Stimulated activated CD4-positive, alpha-beta T cell treated with anti-CD3 and anti-CD28 coated beads, TNF-alpha, amount 100 ng/mL, for 48 hours (primary cell): Measurements from ENCODE around the gene IRAG1.

Source experiments
- DNase-seq, 3 donors: peaks; one replicate each; pipeline ENCODE4 v3.0.0-alpha.2; 2020; ENCODE audit warnings: low read depth in 3 of 3

IRAG1 gene

DNA sequence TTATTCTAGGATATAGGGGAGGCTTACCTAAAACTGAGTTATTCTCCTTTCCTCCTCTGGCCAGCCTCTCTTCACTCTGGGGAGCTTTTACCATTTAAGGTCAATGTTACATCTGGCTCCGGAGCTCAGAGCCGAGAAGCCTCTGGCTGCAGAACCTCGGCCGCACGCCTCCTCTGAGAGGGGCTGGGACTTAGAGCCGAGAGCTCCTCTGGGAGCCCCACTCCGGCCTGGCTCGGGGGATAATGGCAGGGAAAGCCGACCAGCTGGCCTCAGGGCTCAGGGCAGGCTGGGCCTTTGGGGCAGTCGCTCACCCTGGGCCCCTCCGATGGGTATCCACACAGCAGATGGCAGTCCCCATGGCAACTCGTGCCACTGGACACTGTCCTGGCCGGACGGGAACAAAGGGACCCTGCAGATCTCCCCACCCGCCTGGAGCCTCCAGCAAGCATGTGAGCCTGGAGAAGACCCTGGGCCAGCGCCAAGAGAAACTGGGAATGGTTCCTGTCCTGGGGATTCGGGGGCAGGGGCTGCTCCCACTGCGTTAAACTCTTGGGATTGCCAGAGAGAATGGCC, at the start of gene IRAG1:
Gene IRAG1 (minus strand): TSS at position 247 of the 573 bp plus-strand sequence. CDS start 153 bp downstream, at position 94.
- DNase-seq: no peak

DNA sequence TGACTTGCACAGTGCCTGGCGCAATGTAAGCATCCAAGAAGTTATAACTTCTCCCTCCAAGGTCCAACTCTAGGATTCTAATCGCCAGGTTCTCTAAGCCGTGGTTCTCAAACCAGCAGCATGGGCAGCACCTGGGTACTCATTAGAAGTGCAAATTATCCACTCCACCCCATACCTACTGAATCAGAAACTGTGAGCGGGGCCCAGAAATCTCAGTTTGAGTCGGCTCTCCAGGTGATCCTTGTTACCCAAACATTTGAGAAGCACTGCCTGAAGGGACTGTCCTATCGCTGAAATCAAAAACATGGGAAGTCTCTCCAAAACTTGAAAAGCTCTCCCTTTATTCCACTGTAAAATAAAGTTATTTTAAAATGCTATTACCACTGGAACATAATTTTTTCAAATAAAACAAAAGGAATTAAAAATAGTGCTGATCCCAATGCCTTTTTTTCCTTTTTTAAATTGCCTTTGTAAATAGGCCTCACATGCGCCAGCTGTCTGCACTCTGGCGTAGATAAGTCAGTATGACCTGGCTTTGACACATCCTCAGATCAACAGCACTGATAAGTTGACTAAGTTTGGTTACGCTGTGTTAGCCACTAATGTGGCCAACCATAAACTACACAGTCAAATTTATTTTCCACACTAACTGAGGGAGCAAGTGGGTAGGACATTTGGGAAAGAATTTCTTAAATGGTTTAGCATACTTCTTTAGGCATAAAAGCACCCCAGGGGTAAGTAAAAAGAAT, 49.1 kb upstream of the IRAG1 start:
- no peak for DNase-seq

GRCh38 chr11:10735481-10736475, 42.2 kb upstream of the IRAG1 start:
- peak; percentile 80 to 92 (median 90) for DNase-seq

- no peak for DNase-seq
These were observed 37.6 kb upstream of the IRAG1 start for GRCh38 chr11:10731064-10731680.

GRCh38 chr11:10730151-10730550, 36.6 kb upstream of the IRAG1 start:
- DNase-seq: no peak

GRCh38 chr11:10728789-10729472, 35.4 kb upstream of the IRAG1 start:
- DNase-seq: no peak

DNA sequence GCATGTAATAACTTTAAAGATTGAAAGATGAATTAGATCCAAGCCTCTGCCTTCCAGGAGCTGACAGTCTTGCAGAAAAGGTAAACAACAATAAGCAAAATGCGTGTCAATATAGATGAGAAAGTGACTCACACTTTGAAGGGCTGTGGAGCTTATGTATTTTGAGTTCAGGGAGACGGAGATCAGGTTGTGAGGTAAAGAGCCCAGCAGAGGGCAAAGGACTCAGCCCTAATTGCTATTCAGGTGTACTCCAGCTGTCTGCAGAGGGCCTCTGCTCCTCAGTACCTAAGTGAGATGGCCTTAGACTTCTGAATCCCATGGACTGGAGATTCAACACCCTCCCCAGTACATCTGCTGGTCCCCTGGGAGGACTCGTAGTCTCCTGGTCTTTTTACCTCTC, 34.6 kb upstream of the IRAG1 start:
- no peak for DNase-seq

DNA sequence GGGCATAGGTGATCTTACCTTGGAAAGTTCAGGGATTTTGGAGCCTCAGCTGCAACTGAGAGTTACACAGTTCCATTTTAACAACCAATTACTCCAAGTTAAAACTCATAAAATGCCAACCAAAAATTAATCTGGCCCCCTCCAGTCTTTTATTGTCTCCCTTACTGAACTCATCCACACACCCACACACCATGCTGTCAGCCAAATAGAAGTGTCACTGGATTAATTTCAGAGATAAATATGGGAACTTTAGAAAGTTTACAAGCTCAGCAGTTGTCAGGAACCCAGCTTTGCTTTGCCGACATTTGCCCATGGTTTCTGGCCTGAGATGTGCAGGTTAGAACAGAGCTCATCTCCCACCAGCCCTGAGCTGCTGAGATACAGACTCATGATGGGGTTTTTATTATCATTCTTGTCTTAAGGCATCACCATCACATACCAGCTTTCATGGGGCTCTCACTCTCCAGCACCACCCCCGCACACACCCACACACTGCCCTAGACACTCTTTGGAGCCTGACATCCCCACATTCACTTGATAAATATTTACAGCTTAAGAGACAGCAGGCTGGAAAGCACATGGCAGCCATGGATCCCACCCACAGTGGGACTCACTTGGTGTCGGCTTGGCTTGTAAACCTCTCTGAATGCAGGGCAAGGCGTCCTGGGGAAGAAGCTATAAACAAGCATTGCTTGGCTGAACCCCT, 33.7 kb upstream of the IRAG1 start:
- no peak for DNase-seq

DNA sequence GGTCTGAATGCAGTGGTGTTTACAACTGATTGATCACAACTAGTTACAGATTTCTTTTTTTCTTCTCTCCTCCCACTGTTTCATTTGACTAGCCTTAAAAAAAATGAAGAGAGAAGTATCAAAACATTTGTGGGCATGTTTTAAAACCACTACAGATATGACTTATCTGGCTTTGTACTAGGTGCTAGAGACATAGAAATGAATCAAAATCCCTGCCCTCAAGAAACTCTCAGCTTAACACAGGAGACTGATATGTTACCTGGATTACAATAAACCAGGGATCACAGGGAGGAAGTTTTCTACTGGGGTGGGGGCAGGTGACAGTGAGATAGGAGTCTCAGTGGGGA, 32.3 kb upstream of the IRAG1 start:
- DNase-seq: no peak

DNA sequence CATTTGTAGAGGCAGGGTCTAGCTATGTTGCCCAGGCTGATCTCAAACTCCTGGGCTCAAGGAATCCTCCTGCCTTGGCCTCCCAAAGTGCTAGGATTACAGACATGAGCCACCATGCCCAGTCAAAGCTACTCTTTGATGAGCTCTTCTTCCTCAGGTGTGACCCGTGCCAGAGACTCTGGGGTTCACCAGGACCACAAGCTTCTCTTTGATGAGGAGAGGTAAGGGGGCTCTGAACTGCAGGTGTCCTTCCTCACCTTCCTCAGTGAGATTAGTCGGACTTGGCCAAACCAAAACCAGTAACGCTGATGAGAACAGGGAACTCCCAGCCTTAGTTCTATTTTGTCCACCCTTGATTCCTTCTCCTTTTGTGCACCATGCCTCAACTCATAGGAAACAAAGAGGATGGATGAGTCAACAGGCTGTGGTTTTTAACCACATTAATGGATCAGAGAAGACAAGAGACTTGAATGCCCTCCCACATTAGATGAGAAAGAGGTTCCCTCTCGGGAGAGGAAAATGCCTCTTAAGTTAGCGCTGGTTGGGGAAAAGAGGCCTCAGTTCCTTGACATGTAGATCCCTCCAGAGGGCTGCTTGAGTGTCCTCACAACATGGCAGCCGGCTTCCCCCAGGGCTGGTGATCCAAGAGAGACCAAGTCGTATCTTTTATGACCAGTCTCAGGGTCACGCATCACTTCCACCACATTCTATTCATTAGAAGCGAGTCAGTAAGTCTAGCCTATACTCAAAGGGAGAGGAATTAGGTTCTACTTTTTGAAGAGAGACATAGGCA, 31.8 kb upstream of the IRAG1 start:
- peak in 1 of 3 donors; percentile 24 for DNase-seq

- no peak for DNase-seq
These were observed 28.8 kb upstream of the IRAG1 start for GRCh38 chr11:10722307-10722706.

GRCh38 chr11:10720881-10721376, 27.4 kb upstream of the IRAG1 start:
- DNase-seq: no peak

DNA sequence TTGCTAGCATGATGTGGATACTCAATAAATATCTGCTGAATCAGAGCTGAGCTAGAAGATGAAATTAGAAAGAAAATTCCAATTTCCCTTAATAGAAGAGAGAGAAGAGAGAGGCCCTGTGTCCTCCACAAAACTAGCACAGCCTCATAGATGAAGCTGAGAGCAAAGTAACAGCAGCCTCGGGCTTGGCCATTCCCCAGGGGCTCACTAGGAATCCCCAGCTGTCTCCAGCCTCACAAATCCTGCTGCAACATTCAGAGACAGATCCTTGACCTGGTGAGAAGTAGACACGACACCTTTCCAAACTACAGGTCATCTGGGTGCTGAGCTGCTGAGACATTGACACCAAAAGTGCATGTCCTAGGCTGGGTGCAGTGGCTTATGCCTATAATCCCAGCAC, 26.1 kb upstream of the IRAG1 start:
- no peak for DNase-seq

DNA sequence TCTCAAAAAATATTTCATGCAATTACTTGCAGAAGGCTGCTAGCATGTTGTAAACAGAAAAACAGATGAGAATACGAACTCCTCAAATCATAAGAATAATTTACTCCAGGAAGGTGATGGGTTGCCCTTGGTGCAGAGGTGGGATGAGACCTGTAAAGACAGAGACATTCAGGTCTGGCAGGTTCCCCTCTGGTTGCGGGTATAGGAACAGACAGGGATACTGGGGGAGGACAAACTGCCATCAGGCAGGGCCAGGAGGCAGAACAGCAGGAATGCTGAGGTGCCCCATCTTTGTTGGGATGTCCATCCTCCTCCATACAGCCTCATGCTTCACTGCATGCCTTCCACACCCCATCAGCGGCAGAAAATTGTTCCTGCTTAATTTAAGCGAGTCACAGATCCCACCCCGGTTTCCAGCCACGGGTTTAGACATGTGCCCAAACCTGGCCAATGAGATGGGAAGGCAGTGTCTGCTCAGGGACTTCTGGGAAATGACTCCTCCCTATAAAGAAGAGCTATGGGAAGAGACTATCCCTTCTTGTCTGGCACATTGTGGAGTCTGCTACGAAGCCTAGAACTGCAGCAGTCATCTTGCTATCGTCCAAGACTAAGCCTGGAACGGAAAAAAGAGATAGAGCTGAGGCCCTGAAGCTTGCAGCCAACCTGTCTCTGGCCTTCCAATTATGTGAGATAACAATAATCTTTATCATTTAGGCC, 23.1 kb upstream of the IRAG1 start:
- DNase-seq: no peak

- DNase-seq: no peak
These were observed 22.6 kb upstream of the IRAG1 start for GRCh38 chr11:10716122-10716521.

- DNase-seq: no peak
These were observed 22.0 kb upstream of the IRAG1 start for GRCh38 chr11:10715571-10715970.

GRCh38 chr11:10709299-10710086, 15.9 kb upstream of the IRAG1 start:
- no peak for DNase-seq

- no peak for DNase-seq
These were observed 14.6 kb upstream of the IRAG1 start for GRCh38 chr11:10708131-10708530.
